Neural progenitor cell (in vitro differentiated cells): ENCODE measurements around the gene NBAS. TPM values are rescaled to one million over a fixed set of nuclear protein-coding genes. Genes with fewer than 3 reads are reported as not detected.

Source experiments
- DNase-seq: peaks from one replicate; pipeline ENCODE4 v3.0.0-alpha.2; 2016; ENCODE audit warnings: low spot score
- H2AFZ ChIP-seq: fragments of 200-600 bp; sonication (generic); replicated peaks from 2 replicates; pipeline ENCODE4 v1.6.1; 2016; ENCODE audit warnings: antibody characterized with exemption
- H3F3A ChIP-seq: fragments of 200-600 bp; sonication (generic); 2 replicates; pipeline ENCODE4 v1.6.1; 2016; ENCODE audit warnings: antibody characterized with exemption, low read depth
- H3K27ac ChIP-seq: fragments of 200-600 bp; sonication (generic); 2 replicates; pipeline ENCODE4 v1.5.1; 2016; ENCODE audit warnings: mild to moderate bottlenecking
- H3K27me3 ChIP-seq: fragments of 200-600 bp; sonication (generic); 2 replicates; pipeline ENCODE4 v1.6.1; 2016; ENCODE audit warnings: mild to moderate bottlenecking, moderate library complexity
- H3K36me3 ChIP-seq: fragments of 200-600 bp; sonication (generic); 2 replicates; pipeline ENCODE4 v1.5.1; 2016
- H3K4me1 ChIP-seq: fragments of 200-600 bp; sonication (generic); 2 replicates; pipeline ENCODE4 v1.6.1; 2016; ENCODE audit warnings: mixed run types
- H3K4me2 ChIP-seq: fragments of 200-600 bp; sonication (generic); 2 replicates; pipeline ENCODE4 v1.6.1; 2016
- H3K4me3 ChIP-seq: fragments of 200-600 bp; sonication (generic); 2 replicates; pipeline ENCODE4 v1.5.1; 2016
- H3K79me2 ChIP-seq: fragments of 200-600 bp; sonication (generic); 2 replicates; pipeline ENCODE4 v1.6.1; 2016; ENCODE audit warnings: low read depth
- H3K9ac ChIP-seq: fragments of 200-600 bp; sonication (generic); 2 replicates; pipeline ENCODE4 v1.6.1; 2016
- H3K9me3 ChIP-seq: fragments of 200-600 bp; sonication (generic); 2 replicates; pipeline ENCODE4 v1.5.1; 2016; ENCODE audit warnings: low read depth
- H4K20me1 ChIP-seq: fragments of 200-600 bp; sonication (generic); 2 replicates; pipeline ENCODE4 v1.6.1; 2016; ENCODE audit warnings: low read depth
- H3K27ac Mint-ChIP-seq: 3 replicates; pipeline ENCODE4 v1.8.0; 2021; ENCODE audit warnings: mixed read lengths
- H3K27me3 Mint-ChIP-seq: 2 replicates; pipeline ENCODE4 v1.8.0; 2022; ENCODE audit warnings: low read depth, mild to moderate bottlenecking, inconsistent platforms, moderate library complexity, mixed read lengths; ENCODE audit not compliant: insufficient read depth
- H3K36me3 Mint-ChIP-seq: 3 replicates; pipeline ENCODE4 v1.8.0; 2021; ENCODE audit warnings: mixed read lengths
- H3K4me1 Mint-ChIP-seq: 3 replicates; pipeline ENCODE4 v1.8.0; 2021; ENCODE audit warnings: mixed read lengths
- H3K4me3 Mint-ChIP-seq: 3 replicates; pipeline ENCODE4 v1.8.0; 2021; ENCODE audit warnings: mild to moderate bottlenecking, moderate library complexity, mixed read lengths
- H3K9me3 Mint-ChIP-seq: 3 replicates; pipeline ENCODE4 v1.8.0; 2020; ENCODE audit warnings: mixed read lengths
- EZH2 ChIP-seq: fragments of 200-600 bp; sonication (generic); IDR thresholded peaks from 2 replicates; pipeline ENCODE4 v1.6.1; 2017; ENCODE audit warnings: antibody characterized with exemption, mild to moderate bottlenecking, moderate library complexity
- EZH2phosphoT487 ChIP-seq: fragments of 200-600 bp; sonication (generic); IDR thresholded peaks from 2 replicates; pipeline ENCODE4 v1.6.1; 2017; ENCODE audit warnings: antibody characterized with exemption
- total RNA-seq: library from RNA; depleted of rRNA; stranded (reverse); fragments of >200 nt; gene quantifications from 2 replicates; pipeline ENCODE4 v1.2.3, GENCODE V29; 2015; ENCODE audit warnings: low replicate concordance
- TF ChIP-seq, protein P1 (sequence below): fragments of 200-600 bp; sonication (generic); IDR thresholded peaks from 2 replicates; pipeline ENCODE4 v1.5.1; 2017; ENCODE audit warnings: antibody characterized with exemption, mild to moderate bottlenecking

The NBAS gene
- total RNA-seq, 1 donor from 2014 or later = 58.0 TPM

DNA sequence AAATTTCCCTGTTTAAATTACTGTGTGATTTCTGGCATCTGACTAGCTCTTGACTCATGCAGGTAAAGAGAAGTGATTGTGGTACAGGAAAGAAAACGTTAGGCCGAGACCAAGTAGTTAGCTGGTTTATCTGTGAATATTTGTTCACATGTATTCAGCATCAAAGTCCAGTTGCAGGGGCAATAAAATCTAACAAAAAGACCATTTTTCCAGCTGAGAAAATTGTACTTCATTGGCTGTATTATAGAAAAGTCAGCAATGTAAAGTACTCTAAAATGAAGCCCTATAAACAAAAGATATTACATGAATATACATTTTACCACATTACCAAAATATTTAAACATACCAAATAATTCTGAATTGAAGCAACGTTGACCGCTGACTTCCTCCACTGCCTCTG is 88.3 kb downstream of the NBAS start:
- no peaks in the 10 kb centered on the region for H3K27me3 ChIP-seq
- TF ChIP-seq, protein P1, sequence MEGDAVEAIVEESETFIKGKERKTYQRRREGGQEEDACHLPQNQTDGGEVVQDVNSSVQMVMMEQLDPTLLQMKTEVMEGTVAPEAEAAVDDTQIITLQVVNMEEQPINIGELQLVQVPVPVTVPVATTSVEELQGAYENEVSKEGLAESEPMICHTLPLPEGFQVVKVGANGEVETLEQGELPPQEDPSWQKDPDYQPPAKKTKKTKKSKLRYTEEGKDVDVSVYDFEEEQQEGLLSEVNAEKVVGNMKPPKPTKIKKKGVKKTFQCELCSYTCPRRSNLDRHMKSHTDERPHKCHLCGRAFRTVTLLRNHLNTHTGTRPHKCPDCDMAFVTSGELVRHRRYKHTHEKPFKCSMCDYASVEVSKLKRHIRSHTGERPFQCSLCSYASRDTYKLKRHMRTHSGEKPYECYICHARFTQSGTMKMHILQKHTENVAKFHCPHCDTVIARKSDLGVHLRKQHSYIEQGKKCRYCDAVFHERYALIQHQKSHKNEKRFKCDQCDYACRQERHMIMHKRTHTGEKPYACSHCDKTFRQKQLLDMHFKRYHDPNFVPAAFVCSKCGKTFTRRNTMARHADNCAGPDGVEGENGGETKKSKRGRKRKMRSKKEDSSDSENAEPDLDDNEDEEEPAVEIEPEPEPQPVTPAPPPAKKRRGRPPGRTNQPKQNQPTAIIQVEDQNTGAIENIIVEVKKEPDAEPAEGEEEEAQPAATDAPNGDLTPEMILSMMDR = no peak
- TF ChIP-seq EZH2 (no peak), EZH2phosphoT487 (no peak)
- DNase-seq = no peak
- H3K27ac ChIP-seq = no peak overlapping the region
- no peaks in the 10 kb centered on the region for H3K36me3 ChIP-seq
- H4K20me1 ChIP-seq = no peaks in the 10 kb centered on the region
- no peaks in the 10 kb centered on the region for H3K9me3 ChIP-seq
- no peaks in the 10 kb centered on the region for H3K4me1 ChIP-seq
- Mint-ChIP-seq H3K9me3 (no peaks in the 10 kb centered on the region), H3K4me3 (no peak overlapping the region), H3K36me3 (peaks cover 24% of the 10 kb centered on the region), H3K27me3 (no peaks in the 10 kb centered on the region), H3K4me1 (no peaks in the 10 kb centered on the region), H3K27ac (no peak overlapping the region)
- H3K79me2 ChIP-seq = no peaks in the 10 kb centered on the region
- no peaks in the 10 kb centered on the region for H3F3A ChIP-seq
- no peak overlapping the region for H3K4me2 ChIP-seq
- no peak overlapping the region for H3K4me3 ChIP-seq
- no peak overlapping the region for H2AFZ ChIP-seq
- no peak overlapping the region for H3K9ac ChIP-seq

DNA sequence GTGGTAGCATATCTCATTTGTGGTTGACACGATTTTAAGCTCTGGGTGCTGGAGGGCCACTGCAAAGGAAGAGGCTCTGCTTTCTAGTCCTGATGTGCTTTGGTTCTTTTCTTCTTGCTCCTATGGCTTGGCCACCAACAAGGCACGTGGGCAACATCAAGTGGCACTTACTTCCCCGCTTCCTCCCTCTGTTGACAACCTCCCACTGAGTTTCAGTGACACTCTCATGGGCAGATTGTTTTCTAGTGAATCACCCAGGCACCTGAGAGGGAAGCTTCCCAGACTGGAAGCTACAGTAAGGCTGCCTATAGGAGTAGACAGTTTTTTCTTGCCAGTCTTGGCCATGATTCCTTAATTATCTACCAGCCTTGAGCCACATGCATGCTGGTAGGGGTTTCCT is 89.0 kb downstream of the NBAS start:
- Mint-ChIP-seq H3K36me3 (peaks cover 23% of the 10 kb centered on the region), H3K9me3 (no peaks in the 10 kb centered on the region), H3K4me3 (no peak overlapping the region), H3K4me1 (no peaks in the 10 kb centered on the region), H3K27ac (no peak overlapping the region), H3K27me3 (no peaks in the 10 kb centered on the region)
- Histone ChIP-seq H3K9me3 (no peaks in the 10 kb centered on the region), H3F3A (no peaks in the 10 kb centered on the region), H3K4me2 (no peak overlapping the region), H3K27ac (no peak overlapping the region), H2AFZ (no peak overlapping the region), H3K27me3 (no peaks in the 10 kb centered on the region), H3K79me2 (no peaks in the 10 kb centered on the region), H4K20me1 (no peaks in the 10 kb centered on the region), H3K9ac (no peak overlapping the region), H3K4me1 (no peaks in the 10 kb centered on the region), H3K4me3 (no peak overlapping the region), H3K36me3 (no peaks in the 10 kb centered on the region)
- TF ChIP-seq EZH2 (no peak), EZH2phosphoT487 (no peak)
- TF ChIP-seq, protein P1 = no peak
- DNase-seq = no peak

DNA sequence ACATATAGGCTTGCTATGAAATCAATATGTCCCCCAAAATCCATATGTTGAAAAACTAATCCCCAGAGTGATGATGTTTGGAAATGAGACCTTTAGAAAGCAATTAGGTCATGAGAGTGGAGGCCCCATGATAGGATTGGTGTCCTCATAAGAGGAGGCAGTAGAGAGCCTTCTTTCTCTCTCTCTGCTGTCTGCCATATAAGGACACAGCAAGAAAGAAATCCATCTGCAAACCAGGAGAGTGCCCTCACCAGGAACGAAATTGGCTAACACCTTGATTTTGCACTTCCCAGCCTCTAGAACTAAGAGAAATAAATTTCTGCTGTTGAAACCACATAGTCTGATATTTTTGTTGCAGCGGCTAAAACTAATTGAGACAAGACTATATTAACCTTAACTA is 89.5 kb downstream of the NBAS start:
- Mint-ChIP-seq H3K27ac (no peak overlapping the region), H3K36me3 (peaks cover 23% of the 10 kb centered on the region), H3K4me3 (no peak overlapping the region), H3K4me1 (no peaks in the 10 kb centered on the region), H3K27me3 (no peaks in the 10 kb centered on the region), H3K9me3 (no peaks in the 10 kb centered on the region)
- Histone ChIP-seq H3F3A (no peaks in the 10 kb centered on the region), H3K9me3 (no peaks in the 10 kb centered on the region), H3K79me2 (no peaks in the 10 kb centered on the region), H3K4me1 (no peaks in the 10 kb centered on the region), H3K27ac (no peak overlapping the region), H2AFZ (no peak overlapping the region), H3K9ac (no peak overlapping the region), H3K36me3 (no peaks in the 10 kb centered on the region), H3K27me3 (no peaks in the 10 kb centered on the region), H3K4me3 (no peak overlapping the region), H4K20me1 (no peaks in the 10 kb centered on the region), H3K4me2 (no peak overlapping the region)
- no peak for DNase-seq
- TF ChIP-seq, protein P1 = no peak
- no peak for TF ChIP-seq EZH2
- no peak for TF ChIP-seq EZH2phosphoT487
